ENCODE measurements around the gene MKI67.

The MKI67 gene

DNA sequence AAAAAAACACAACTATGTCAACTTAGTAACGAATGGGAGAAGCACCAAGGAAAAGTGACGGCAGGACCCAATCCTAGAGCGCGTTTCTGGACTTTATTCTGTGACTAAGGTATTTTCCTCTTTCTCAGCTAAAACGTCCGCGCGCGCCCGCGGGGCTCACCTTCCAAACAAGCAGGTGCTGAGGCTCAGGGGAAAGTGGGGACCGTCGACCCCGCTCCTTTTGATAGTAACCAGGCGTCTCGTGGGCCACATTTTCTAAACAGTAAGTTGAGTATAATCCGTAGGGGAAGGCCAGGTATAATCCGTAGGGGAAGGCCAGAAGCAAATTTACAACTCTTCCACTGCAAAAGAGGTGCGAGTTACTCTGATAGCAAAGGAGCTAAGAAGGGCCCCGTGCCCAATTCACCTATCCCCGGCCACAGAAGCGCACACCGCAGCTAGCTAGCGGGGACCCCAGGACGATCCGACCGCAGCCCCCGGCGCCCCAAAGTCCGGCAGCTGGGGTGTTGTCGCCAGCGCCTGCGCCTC is 743 bp downstream of the MKI67 start:
- Histone ChIP-seq H3K4me3 (ENCODE audit: low read length in 2 of 2) (peak overlapping the region; percentile 63 to 77), H3K27ac (ENCODE audit: low read depth in 2 of 2, low read length in 2 of 2) (no peak overlapping the region), H3K9me3 (ENCODE audit: control insufficient read depth in 2 of 2, low read length in 2 of 2) (no peaks in the 10 kb centered on the region), H3K9ac (ENCODE audit: low read depth in 1 of 2, low read length in 2 of 2) (peak overlapping the region; percentile 58 to 62), H3K36me3 (ENCODE audit: control insufficient read depth in 2 of 2, insufficient read depth in 2 of 2, low read length in 2 of 2) (no peaks in the 10 kb centered on the region), H3K27me3 (ENCODE audit: control insufficient read depth in 2 of 2, insufficient read depth in 2 of 2, low read length in 2 of 2) (no peaks in the 10 kb centered on the region), H3K4me1 (ENCODE audit: control insufficient read depth in 2 of 2, insufficient read depth in 2 of 2, low read length in 2 of 2) (peaks cover 9 to 11% of the 10 kb centered on the region in 2 donors)

DNA sequence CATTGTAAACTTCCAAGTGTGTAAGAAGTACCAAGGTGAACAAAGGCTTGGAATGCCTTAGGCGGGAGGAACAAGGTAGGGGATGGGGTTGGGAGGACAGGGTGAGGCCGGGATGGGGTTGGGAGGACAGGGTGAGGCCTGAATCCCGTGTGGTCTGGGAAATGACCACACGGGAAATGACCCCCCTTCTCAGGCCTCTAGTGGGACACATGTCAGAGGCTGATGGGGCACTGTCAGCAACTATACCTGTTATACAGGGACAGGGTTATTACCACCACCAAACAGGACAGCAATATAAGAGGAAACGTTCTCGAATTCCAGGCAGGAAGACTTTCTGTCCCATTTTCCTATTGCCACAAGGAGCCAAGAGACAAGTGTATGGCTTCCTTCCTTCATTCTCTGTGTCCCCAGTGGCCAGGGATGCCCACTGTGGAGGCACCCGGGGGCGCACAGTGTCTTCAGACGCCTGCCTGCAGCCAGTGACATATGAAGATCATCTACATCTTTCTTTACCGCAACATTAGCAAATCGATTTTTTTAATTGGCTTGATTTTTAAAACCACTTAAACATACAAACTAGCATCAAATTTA is 1.3 kb downstream of the MKI67 start:
- Histone ChIP-seq H3K9ac (ENCODE audit: low read depth in 1 of 2, low read length in 2 of 2) (peak overlapping the region in 1 of 2 donors; percentile 62), H3K27me3 (ENCODE audit: control insufficient read depth in 2 of 2, insufficient read depth in 2 of 2, low read length in 2 of 2) (no peaks in the 10 kb centered on the region), H3K4me1 (ENCODE audit: control insufficient read depth in 2 of 2, insufficient read depth in 2 of 2, low read length in 2 of 2) (peaks cover 9 to 11% of the 10 kb centered on the region in 2 donors), H3K4me3 (ENCODE audit: low read length in 2 of 2) (peak overlapping the region; percentile 63 to 77), H3K27ac (ENCODE audit: low read depth in 2 of 2, low read length in 2 of 2) (no peak overlapping the region), H3K36me3 (ENCODE audit: control insufficient read depth in 2 of 2, insufficient read depth in 2 of 2, low read length in 2 of 2) (no peaks in the 10 kb centered on the region), H3K9me3 (ENCODE audit: control insufficient read depth in 2 of 2, low read length in 2 of 2) (no peaks in the 10 kb centered on the region)

- H3K9me3 ChIP-seq (ENCODE audit: control insufficient read depth in 2 of 2, low read length in 2 of 2): no peaks in the 10 kb centered on the region
- H3K27me3 ChIP-seq (ENCODE audit: control insufficient read depth in 2 of 2, insufficient read depth in 2 of 2, low read length in 2 of 2): no peaks in the 10 kb centered on the region
- no peak overlapping the region for H3K4me3 ChIP-seq (ENCODE audit: low read length in 2 of 2)
- no peaks in the 10 kb centered on the region for H3K36me3 ChIP-seq (ENCODE audit: control insufficient read depth in 2 of 2, insufficient read depth in 2 of 2, low read length in 2 of 2)
- H3K27ac ChIP-seq (ENCODE audit: low read depth in 2 of 2, low read length in 2 of 2): no peak overlapping the region
- H3K4me1 ChIP-seq (ENCODE audit: control insufficient read depth in 2 of 2, insufficient read depth in 2 of 2, low read length in 2 of 2): peaks cover 9 to 11% of the 10 kb centered on the region in 2 donors
- no peak overlapping the region for H3K9ac ChIP-seq (ENCODE audit: low read depth in 1 of 2, low read length in 2 of 2)
Observed at GRCh38 chr10:128123846-128124245, 2.4 kb downstream of the MKI67 start.

GRCh38 chr10:128122931-128123330 is 3.3 kb downstream of the MKI67 start:
- no peak overlapping the region for H3K27ac ChIP-seq (ENCODE audit: low read depth in 2 of 2, low read length in 2 of 2)
- no peaks in the 10 kb centered on the region for H3K27me3 ChIP-seq (ENCODE audit: control insufficient read depth in 2 of 2, insufficient read depth in 2 of 2, low read length in 2 of 2)
- H3K9me3 ChIP-seq (ENCODE audit: control insufficient read depth in 2 of 2, low read length in 2 of 2): no peaks in the 10 kb centered on the region
- H3K36me3 ChIP-seq (ENCODE audit: control insufficient read depth in 2 of 2, insufficient read depth in 2 of 2, low read length in 2 of 2): peaks cover 0 to 2% of the 10 kb centered on the region in 2 donors
- H3K4me1 ChIP-seq (ENCODE audit: control insufficient read depth in 2 of 2, insufficient read depth in 2 of 2, low read length in 2 of 2): peaks cover 9 to 11% of the 10 kb centered on the region in 2 donors
- H3K9ac ChIP-seq (ENCODE audit: low read depth in 1 of 2, low read length in 2 of 2): no peak overlapping the region
- no peak overlapping the region for H3K4me3 ChIP-seq (ENCODE audit: low read length in 2 of 2)

DNA sequence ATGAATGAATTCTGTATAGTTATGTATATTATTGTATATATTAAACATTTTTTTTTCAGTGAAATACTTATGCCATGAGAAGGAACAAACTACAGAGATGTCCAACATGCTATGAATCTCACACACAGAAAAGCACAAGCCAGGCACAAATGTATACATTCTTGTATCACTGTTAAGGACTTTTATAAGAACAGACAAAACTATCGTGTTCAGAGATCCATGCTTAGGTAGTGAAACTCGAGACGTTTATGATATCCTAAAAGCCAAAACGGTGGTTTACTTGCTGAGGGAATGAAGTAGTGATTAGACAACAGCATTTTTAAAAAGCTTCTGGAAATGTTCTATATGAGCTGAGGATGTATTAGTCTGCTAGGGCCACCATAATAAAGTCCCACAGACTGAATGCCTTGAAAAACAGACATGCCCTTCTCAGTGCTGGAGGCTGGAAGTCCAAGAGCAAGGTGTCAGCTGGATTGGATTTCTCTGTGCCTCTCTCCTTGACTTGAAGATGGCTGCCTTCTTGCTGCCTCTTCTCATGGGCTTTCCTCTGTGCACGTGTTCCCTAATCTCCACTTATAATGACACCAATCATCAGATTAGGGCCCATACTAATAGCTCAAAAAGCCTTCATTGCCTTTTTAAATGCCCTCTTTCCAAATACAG is 4.3 kb downstream of the MKI67 start:
- Histone ChIP-seq H3K9me3 (ENCODE audit: control insufficient read depth in 2 of 2, low read length in 2 of 2) (no peaks in the 10 kb centered on the region), H3K4me1 (ENCODE audit: control insufficient read depth in 2 of 2, insufficient read depth in 2 of 2, low read length in 2 of 2) (peaks cover 9 to 11% of the 10 kb centered on the region in 2 donors), H3K27me3 (ENCODE audit: control insufficient read depth in 2 of 2, insufficient read depth in 2 of 2, low read length in 2 of 2) (no peaks in the 10 kb centered on the region), H3K27ac (ENCODE audit: low read depth in 2 of 2, low read length in 2 of 2) (no peak overlapping the region), H3K4me3 (ENCODE audit: low read length in 2 of 2) (no peak overlapping the region), H3K9ac (ENCODE audit: low read depth in 1 of 2, low read length in 2 of 2) (no peak overlapping the region), H3K36me3 (ENCODE audit: control insufficient read depth in 2 of 2, insufficient read depth in 2 of 2, low read length in 2 of 2) (peaks cover 0 to 2% of the 10 kb centered on the region in 2 donors)

- H3K4me3 ChIP-seq (ENCODE audit: low read length in 2 of 2): no peak overlapping the region
Observed at GRCh38 chr10:128116851-128117615, 9.2 kb downstream of the MKI67 start.

DNA sequence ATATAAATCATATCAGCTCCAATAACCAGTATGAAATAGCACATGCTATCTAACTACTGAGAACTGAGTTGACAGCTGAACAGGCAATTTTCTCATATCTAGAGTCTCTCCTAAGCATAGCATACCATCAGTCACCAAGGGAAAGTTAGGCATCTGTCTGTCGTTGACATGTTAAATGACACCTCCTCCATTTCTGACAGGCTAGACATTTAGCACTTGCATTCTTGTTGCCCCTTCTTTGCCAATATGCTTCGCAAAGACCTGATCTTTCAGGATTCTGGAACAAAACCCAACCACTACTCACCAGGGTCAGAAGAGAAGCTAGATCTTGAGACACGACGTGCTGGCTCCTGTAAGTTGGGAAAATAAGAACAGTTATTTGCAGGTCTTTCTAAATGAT is 10.0 kb downstream of the MKI67 start:
- Histone ChIP-seq H3K27me3 (ENCODE audit: control insufficient read depth in 2 of 2, insufficient read depth in 2 of 2, low read length in 2 of 2) (no peaks in the 10 kb centered on the region), H3K27ac (ENCODE audit: low read depth in 2 of 2, low read length in 2 of 2) (no peak overlapping the region), H3K36me3 (ENCODE audit: control insufficient read depth in 2 of 2, insufficient read depth in 2 of 2, low read length in 2 of 2) (peaks cover 2 to 3% of the 10 kb centered on the region in 2 donors), H3K4me1 (ENCODE audit: control insufficient read depth in 2 of 2, insufficient read depth in 2 of 2, low read length in 2 of 2) (no peaks in the 10 kb centered on the region), H3K4me3 (ENCODE audit: low read length in 2 of 2) (no peak overlapping the region), H3K9ac (ENCODE audit: low read depth in 1 of 2, low read length in 2 of 2) (no peak overlapping the region), H3K9me3 (ENCODE audit: control insufficient read depth in 2 of 2, low read length in 2 of 2) (no peaks in the 10 kb centered on the region)

More at GRCh38 chr10:128116851-128117615, 9.2 kb downstream of the MKI67 start:
- H3K36me3 ChIP-seq (ENCODE audit: control insufficient read depth in 2 of 2, insufficient read depth in 2 of 2, low read length in 2 of 2): peaks cover 2 to 3% of the 10 kb centered on the region in 2 donors
- no peaks in the 10 kb centered on the region for H3K27me3 ChIP-seq (ENCODE audit: control insufficient read depth in 2 of 2, insufficient read depth in 2 of 2, low read length in 2 of 2)
- no peak overlapping the region for H3K9ac ChIP-seq (ENCODE audit: low read depth in 1 of 2, low read length in 2 of 2)
- H3K27ac ChIP-seq (ENCODE audit: low read depth in 2 of 2, low read length in 2 of 2): no peak overlapping the region
- H3K9me3 ChIP-seq (ENCODE audit: control insufficient read depth in 2 of 2, low read length in 2 of 2): no peaks in the 10 kb centered on the region
- H3K4me1 ChIP-seq (ENCODE audit: control insufficient read depth in 2 of 2, insufficient read depth in 2 of 2, low read length in 2 of 2): no peaks in the 10 kb centered on the region

GRCh38 chr10:128115356-128115755 is 10.9 kb downstream of the MKI67 start:
- Histone ChIP-seq H3K9me3 (ENCODE audit: control insufficient read depth in 2 of 2, low read length in 2 of 2) (no peaks in the 10 kb centered on the region), H3K36me3 (ENCODE audit: control insufficient read depth in 2 of 2, insufficient read depth in 2 of 2, low read length in 2 of 2) (peaks cover 2 to 3% of the 10 kb centered on the region in 2 donors), H3K4me1 (ENCODE audit: control insufficient read depth in 2 of 2, insufficient read depth in 2 of 2, low read length in 2 of 2) (no peaks in the 10 kb centered on the region), H3K27me3 (ENCODE audit: control insufficient read depth in 2 of 2, insufficient read depth in 2 of 2, low read length in 2 of 2) (no peaks in the 10 kb centered on the region), H3K9ac (ENCODE audit: low read depth in 1 of 2, low read length in 2 of 2) (no peak overlapping the region), H3K4me3 (ENCODE audit: low read length in 2 of 2) (no peak overlapping the region), H3K27ac (ENCODE audit: low read depth in 2 of 2, low read length in 2 of 2) (no peak overlapping the region)

DNA sequence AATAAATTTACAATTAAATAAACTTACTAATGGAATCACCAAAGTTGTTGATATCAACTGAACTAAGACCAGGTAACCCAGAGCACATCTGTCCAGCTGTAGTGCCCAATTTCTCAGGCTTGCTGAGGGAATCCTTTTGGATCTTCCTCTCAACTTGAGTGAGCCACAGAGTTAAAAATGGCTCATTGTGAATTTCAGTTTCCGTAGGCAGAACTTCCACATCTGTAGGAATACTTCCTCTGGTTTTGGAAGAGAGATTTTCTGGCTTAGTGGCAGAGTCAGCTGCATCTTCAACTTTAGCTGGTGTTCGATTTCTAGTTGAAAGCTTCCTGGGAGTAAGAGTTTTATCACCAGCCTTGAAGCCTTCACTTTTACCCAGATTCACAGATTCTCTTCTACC is 11.3 kb downstream of the MKI67 start:
- H3K4me1 ChIP-seq (ENCODE audit: control insufficient read depth in 2 of 2, insufficient read depth in 2 of 2, low read length in 2 of 2): no peaks in the 10 kb centered on the region
- H3K9ac ChIP-seq (ENCODE audit: low read depth in 1 of 2, low read length in 2 of 2): no peak overlapping the region
- H3K9me3 ChIP-seq (ENCODE audit: control insufficient read depth in 2 of 2, low read length in 2 of 2): no peaks in the 10 kb centered on the region
- no peaks in the 10 kb centered on the region for H3K27me3 ChIP-seq (ENCODE audit: control insufficient read depth in 2 of 2, insufficient read depth in 2 of 2, low read length in 2 of 2)
- H3K27ac ChIP-seq (ENCODE audit: low read depth in 2 of 2, low read length in 2 of 2): no peak overlapping the region
- H3K4me3 ChIP-seq (ENCODE audit: low read length in 2 of 2): no peak overlapping the region
- H3K36me3 ChIP-seq (ENCODE audit: control insufficient read depth in 2 of 2, insufficient read depth in 2 of 2, low read length in 2 of 2): peaks cover 2 to 3% of the 10 kb centered on the region in 2 donors

DNA sequence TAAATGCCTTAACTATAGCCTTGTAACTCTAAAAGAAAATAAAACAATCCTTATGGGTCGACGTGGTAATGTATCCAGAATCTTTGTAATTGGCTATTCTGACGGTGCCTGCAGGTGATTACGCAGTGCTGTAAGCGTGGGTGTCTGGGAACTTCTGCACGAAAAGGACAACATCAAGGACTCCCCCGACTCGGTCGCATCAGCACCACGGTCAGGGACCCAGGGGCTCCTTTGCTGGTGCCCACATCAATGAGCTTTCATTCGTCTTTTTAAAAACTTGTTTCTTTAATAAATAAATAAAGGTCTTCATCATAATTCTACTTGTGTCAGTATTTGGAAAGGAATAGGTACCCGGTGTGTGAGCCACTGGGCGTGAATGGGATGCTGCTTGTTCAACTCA is 13.2 kb downstream of the MKI67 start:
- Histone ChIP-seq H3K4me3 (ENCODE audit: low read length in 2 of 2) (no peak overlapping the region), H3K4me1 (ENCODE audit: control insufficient read depth in 2 of 2, insufficient read depth in 2 of 2, low read length in 2 of 2) (no peaks in the 10 kb centered on the region), H3K27ac (ENCODE audit: low read depth in 2 of 2, low read length in 2 of 2) (no peak overlapping the region), H3K27me3 (ENCODE audit: control insufficient read depth in 2 of 2, insufficient read depth in 2 of 2, low read length in 2 of 2) (no peaks in the 10 kb centered on the region), H3K9ac (ENCODE audit: low read depth in 1 of 2, low read length in 2 of 2) (no peak overlapping the region), H3K36me3 (ENCODE audit: control insufficient read depth in 2 of 2, insufficient read depth in 2 of 2, low read length in 2 of 2) (peaks cover 4 to 11% of the 10 kb centered on the region in 2 donors), H3K9me3 (ENCODE audit: control insufficient read depth in 2 of 2, low read length in 2 of 2) (no peaks in the 10 kb centered on the region)
